ENCODE data around the gene MVB12B. TPM values are rescaled to one million over a fixed set of nuclear protein-coding genes. Genes with fewer than 3 reads are reported as not detected.

MVB12B gene
- total RNA-seq, 1 donor from 2014 or later = 12.8 TPM

GRCh38 chr9:126479515-126479914 lies 152.9 kb downstream of the MVB12B start:
- Mint-ChIP-seq H3K36me3 (ENCODE audit: low read depth, unreplicated experiment) (peaks cover 10% of the 10 kb centered on the region), H3K4me1 (ENCODE audit: low read depth, unreplicated experiment) (peaks cover 6% of the 10 kb centered on the region)
- no peak for FAIRE-seq

DNA sequence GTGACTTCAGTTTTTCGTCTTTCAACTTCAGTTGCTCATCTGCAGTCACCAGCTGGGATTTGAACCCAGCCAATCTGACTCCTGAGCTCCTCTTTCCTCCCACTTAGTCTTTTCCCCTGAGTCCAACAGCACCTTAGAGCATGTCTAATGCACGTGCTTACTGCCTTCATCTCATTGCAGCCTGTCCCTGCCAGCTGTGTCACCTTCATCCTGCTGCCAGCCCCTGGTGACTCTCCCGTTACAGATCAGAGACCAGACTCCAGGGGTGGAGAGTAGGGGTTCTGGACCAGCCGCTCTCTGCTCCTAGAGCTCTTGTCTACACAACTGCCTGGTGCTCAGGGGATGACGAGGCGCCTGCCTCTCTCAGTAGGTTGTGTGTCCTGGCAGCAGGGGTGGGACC lies 154.2 kb downstream of the MVB12B start:
- peaks cover 2% of the 10 kb centered on the region for H3K36me3 ChIP-seq (ENCODE audit: insufficient read depth, low read length)
- no peak overlapping the region for H2AFZ ChIP-seq (ENCODE audit: low read depth, low read length)
- H3K4me1 ChIP-seq (ENCODE audit: insufficient read depth, low read length) = peaks cover 16% of the 10 kb centered on the region
- peaks cover 33% of the 10 kb centered on the region for H3K27me3 Mint-ChIP-seq (ENCODE audit: low read depth, unreplicated experiment)
- no peak overlapping the region for H3K27ac Mint-ChIP-seq (ENCODE audit: unreplicated experiment)
- FAIRE-seq (no peak), DNase-seq (ENCODE audit: low read depth) (no peak)
- H3K9me3 Mint-ChIP-seq (ENCODE audit: unreplicated experiment) = no peaks in the 10 kb centered on the region
- no peak overlapping the region for H3K9ac ChIP-seq (ENCODE audit: low read length)
- no peaks in the 10 kb centered on the region for H3K79me2 ChIP-seq (ENCODE audit: insufficient read depth, low read length)
- no peaks in the 10 kb centered on the region for H3K4me1 Mint-ChIP-seq (ENCODE audit: low read depth, unreplicated experiment)
- H3K4me3 ChIP-seq (ENCODE audit: insufficient read depth, low read depth, low read length) = no peak overlapping the region
- no peaks in the 10 kb centered on the region for H4K20me1 ChIP-seq (ENCODE audit: insufficient read depth, low read length)
- no peaks in the 10 kb centered on the region for H3K9me3 ChIP-seq (ENCODE audit: insufficient read depth, low read depth, low read length)
- no peak overlapping the region for H3K4me3 Mint-ChIP-seq (ENCODE audit: unreplicated experiment)
- H3K36me3 Mint-ChIP-seq (ENCODE audit: low read depth, unreplicated experiment) = peaks cover 10% of the 10 kb centered on the region
- TF ChIP-seq EZH2 (IDR thresholded peaks at IDR 0.05; ENCODE audit: insufficient read depth, low read length) (no peak), CTCF (IDR thresholded peaks at IDR 0.05; ENCODE audit: insufficient read depth, low read depth, low read length) (no peak)
- H3K27ac ChIP-seq (ENCODE audit: low read depth, low read length) = no peak overlapping the region
- H3K27me3 ChIP-seq (ENCODE audit: insufficient read depth, low read length) = no peaks in the 10 kb centered on the region
- H3K4me2 ChIP-seq (ENCODE audit: low read length) = no peak overlapping the region

More at GRCh38 chr9:126479515-126479914, 152.9 kb downstream of the MVB12B start:
- H3K4me1 ChIP-seq (ENCODE audit: insufficient read depth, low read length) = peaks cover 29% of the 10 kb centered on the region
- no peak overlapping the region for H3K4me3 ChIP-seq (ENCODE audit: insufficient read depth, low read depth, low read length)
- Mint-ChIP-seq H3K4me3 (ENCODE audit: unreplicated experiment) (no peak overlapping the region), H3K9me3 (ENCODE audit: unreplicated experiment) (no peaks in the 10 kb centered on the region), H3K27ac (ENCODE audit: unreplicated experiment) (no peak overlapping the region), H3K27me3 (ENCODE audit: low read depth, unreplicated experiment) (peaks cover 33% of the 10 kb centered on the region)
- H3K36me3 ChIP-seq (ENCODE audit: insufficient read depth, low read length) = no peaks in the 10 kb centered on the region
- no peaks in the 10 kb centered on the region for H3K79me2 ChIP-seq (ENCODE audit: insufficient read depth, low read length)
- H3K27me3 ChIP-seq (ENCODE audit: insufficient read depth, low read length) = no peaks in the 10 kb centered on the region
- no peaks in the 10 kb centered on the region for H3K9me3 ChIP-seq (ENCODE audit: insufficient read depth, low read depth, low read length)
- no peak overlapping the region for H3K4me2 ChIP-seq (ENCODE audit: low read length)
- no peaks in the 10 kb centered on the region for H4K20me1 ChIP-seq (ENCODE audit: insufficient read depth, low read length)
- H3K27ac ChIP-seq (ENCODE audit: low read depth, low read length) = no peak overlapping the region
- TF ChIP-seq CTCF (IDR thresholded peaks at IDR 0.05; ENCODE audit: insufficient read depth, low read depth, low read length) (no peak), EZH2 (IDR thresholded peaks at IDR 0.05; ENCODE audit: insufficient read depth, low read length) (no peak)
- no peak overlapping the region for H2AFZ ChIP-seq (ENCODE audit: low read depth, low read length)
- H3K9ac ChIP-seq (ENCODE audit: low read length) = no peak overlapping the region
- DNase-seq (ENCODE audit: low read depth) = no peak

DNA sequence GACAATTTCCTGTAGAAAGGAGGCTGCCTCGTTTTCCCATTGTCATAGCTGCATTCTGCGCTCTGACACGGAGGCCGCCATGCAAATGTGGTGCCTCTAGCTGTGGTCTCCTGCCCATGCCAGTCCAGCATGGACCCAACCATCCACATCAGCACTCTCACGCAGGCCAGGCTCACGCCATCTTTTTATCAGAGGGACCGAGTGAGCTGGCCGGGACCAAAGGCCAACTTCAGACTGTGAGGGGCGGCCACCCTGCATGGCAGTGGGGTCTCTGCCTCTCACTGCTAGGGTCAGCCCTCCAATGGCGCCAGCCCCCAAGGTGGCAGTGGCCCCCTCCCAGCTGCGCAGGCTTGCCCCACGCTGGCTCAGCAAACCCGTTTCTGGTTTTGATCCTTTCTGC lies 155.2 kb downstream of the MVB12B start:
- H3K4me1 Mint-ChIP-seq (ENCODE audit: low read depth, unreplicated experiment) = no peaks in the 10 kb centered on the region
- Histone ChIP-seq H3K79me2 (ENCODE audit: insufficient read depth, low read length) (no peaks in the 10 kb centered on the region), H3K4me3 (ENCODE audit: insufficient read depth, low read depth, low read length) (no peak overlapping the region), H3K36me3 (ENCODE audit: insufficient read depth, low read length) (peaks cover 2% of the 10 kb centered on the region), H3K27me3 (ENCODE audit: insufficient read depth, low read length) (no peaks in the 10 kb centered on the region), H3K4me2 (ENCODE audit: low read length) (peak overlapping the region; percentile 82), H3K4me1 (ENCODE audit: insufficient read depth, low read length) (peaks cover 14% of the 10 kb centered on the region), H2AFZ (ENCODE audit: low read depth, low read length) (peak overlapping the region; percentile 68), H3K27ac (ENCODE audit: low read depth, low read length) (no peak overlapping the region), H3K9me3 (ENCODE audit: insufficient read depth, low read depth, low read length) (no peaks in the 10 kb centered on the region), H3K9ac (ENCODE audit: low read length) (peak overlapping the region; percentile 17), H4K20me1 (ENCODE audit: insufficient read depth, low read length) (no peaks in the 10 kb centered on the region)
- FAIRE-seq (no peak), DNase-seq (ENCODE audit: low read depth) (no peak)
- peaks cover 33% of the 10 kb centered on the region for H3K27me3 Mint-ChIP-seq (ENCODE audit: low read depth, unreplicated experiment)
- H3K9me3 Mint-ChIP-seq (ENCODE audit: unreplicated experiment) = no peaks in the 10 kb centered on the region
- no peak for TF ChIP-seq EZH2 (IDR thresholded peaks at IDR 0.05; ENCODE audit: insufficient read depth, low read length)
- no peak for TF ChIP-seq CTCF (IDR thresholded peaks at IDR 0.05; ENCODE audit: insufficient read depth, low read depth, low read length)
- no peak overlapping the region for H3K4me3 Mint-ChIP-seq (ENCODE audit: unreplicated experiment)
- H3K27ac Mint-ChIP-seq (ENCODE audit: unreplicated experiment) = no peak overlapping the region
- peaks cover 10% of the 10 kb centered on the region for H3K36me3 Mint-ChIP-seq (ENCODE audit: low read depth, unreplicated experiment)

Measured in astrocyte (in vitro differentiated cells and primary cell).